ENCODE measurements around the gene MELK.

Gene MELK

DNA sequence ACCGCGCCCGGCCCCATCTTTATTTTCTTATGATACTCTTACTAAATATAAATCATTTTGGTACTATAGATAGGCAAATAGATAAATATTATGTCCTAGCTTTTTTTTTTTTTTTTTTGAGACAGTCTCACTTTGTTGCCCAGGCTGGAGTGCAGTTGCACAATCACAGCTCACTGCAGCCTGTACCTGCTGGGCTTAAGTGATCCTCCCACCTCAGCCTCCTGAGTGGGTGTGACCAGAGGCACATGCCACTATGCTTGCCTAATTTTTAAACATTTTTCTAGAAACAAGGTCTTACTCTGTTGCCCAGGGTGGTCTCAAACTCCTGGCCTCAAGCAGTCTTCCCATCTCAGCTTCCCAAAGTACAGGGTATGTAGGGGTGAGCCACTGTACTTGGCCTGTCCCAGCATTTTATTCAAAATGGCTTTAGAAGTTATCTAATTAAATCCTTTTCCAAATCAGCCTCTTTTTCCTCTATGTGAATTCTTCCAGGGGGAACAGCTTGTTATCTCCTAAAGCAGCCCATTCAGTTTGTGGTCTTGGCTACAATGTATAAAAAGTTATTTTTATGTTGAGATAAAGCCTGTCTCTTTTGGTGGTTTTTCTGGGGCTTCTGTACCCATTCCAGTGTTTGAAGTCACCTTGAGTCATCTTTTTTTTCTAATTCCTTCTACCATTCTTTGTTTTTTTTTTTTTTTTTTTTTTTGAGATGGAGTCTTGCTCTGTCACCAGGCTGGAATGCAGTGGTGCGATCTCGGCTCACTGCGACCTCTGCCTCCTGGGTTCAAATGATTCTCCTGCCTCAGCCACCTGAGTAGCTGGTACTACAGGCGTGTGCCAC lies 12.1 kb downstream of the MELK start:
- DNase-seq: no peak

DNA sequence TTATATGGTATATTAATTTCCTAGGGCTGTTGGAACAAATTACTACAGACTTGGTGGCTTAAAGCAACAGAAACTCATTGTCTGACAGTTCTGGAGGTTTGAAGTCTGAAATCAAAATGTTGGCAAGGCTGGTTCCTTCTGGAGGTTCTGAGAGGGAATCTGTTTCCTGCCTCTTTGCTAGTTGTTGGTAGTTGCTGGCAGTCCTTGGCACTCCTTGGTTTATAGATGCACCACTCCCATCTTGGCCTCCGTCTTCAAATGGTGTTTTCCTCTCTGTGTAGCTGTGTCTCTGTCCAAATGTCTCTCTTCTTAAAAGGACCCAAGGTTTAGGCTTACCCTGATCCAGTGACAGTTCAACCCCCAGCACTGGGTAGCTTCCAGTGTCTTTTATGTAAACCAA lies 17.5 kb downstream of the MELK start:
- DNase-seq: no peak

DNA sequence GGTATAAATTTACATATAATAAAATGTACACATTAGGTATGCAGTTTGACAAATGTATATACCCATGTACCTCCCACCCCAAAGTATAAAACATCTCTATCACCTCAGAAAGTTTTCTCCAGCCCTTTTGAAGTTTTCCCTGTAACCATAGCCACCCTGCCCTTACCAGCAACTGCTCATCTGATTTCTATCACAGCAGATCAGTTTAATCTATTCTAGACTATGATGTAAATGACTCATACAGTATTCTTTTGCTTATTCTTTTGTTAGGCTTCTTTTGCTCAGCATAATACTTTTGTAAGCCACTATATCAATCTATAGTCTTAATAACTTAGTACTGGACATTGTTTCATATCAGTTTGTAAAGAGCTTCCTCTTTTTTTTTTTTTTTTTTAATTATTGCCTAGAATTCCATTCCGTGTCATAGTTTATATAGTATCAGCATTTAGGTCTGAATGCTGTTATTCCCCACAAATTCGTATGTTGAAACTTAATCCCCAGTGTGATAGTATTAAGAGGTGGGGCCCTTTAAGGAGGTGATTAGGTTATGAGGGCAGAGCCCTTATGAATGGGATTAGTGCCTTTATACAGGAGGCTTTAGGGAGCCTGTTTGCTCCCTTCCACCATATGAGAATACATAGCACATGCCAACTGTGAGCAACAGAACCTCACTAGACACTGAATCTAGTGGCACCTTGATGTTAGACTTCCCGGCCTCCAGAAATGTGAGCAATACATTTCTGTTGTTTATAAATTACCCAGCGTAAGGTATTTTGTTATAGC lies 20.3 kb downstream of the MELK start:
- DNase-seq: no peak

DNA sequence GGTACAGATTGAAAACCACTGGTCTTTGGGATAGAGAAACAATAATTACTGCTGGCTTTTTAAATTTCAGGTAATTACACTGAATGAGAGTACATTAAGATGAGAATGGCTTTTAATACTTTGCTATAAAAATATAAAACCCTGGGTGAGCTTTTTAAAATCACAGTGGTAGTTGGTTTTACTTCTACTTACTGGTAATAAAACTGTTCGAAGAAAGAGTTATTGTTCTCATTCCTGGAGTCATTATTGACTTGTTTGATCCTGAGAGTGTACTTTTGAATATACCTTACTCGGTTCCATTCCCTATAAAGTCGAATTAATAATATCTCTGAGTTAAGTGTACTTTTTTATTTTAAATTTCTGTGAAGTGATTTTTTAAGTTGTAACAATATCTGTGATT lies 21.5 kb downstream of the MELK start:
- no peak for DNase-seq

DNA sequence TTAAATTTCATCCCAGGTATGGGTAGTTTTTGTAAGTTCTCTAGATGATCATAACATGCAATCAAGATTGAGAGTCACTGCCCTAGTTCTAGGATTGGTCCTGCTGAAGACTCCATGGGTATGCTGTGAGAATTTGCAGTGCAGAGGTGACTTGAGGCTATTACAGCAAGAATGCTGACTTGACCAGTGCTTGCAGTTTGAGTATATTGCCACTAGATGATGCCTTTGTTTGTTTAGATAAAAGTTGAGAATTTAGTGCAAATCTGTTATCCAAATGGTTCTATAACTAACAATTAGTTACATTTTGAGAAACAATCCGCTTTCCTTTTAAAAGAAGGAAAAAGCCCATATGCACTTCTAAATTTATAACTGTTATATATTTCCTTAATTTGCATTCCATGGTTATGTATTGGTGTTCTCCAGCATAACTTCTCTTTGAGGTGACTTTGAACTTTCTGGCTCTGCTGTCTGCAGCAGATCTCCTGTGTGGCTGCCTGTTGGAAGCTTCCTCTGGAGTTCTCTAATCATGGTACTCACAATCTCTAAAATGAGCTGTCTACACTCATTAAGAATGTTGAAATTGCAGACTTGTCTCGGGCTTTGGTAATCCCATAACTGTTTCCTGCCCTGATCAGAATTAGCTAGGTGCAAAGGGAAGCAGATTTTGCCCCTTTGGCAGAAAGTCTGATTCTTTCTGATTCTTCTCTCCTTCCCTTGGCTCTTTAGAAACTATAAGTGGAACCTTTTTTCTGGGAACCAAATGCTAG lies 24.9 kb downstream of the MELK start:
- no peak for DNase-seq

DNA sequence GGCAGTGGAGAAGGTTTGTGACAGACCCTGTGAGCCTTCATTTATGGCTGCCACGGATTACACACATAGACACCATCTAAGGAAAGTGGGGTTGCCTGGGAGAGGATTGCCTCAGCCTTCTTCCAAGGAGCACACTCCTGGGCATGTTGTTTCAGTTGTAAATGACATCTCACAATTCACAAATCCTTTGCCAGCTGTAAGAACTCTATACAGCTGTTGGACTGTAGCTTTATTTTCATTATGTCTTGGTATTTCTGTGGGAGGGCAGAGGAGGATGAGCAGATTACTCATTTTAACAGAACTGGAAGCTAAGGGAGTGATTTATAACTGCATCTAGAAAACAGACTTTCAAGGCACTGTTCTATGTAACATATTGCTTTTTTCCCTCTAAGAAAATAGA lies 25.6 kb downstream of the MELK start:
- DNase-seq: no peak

DNA sequence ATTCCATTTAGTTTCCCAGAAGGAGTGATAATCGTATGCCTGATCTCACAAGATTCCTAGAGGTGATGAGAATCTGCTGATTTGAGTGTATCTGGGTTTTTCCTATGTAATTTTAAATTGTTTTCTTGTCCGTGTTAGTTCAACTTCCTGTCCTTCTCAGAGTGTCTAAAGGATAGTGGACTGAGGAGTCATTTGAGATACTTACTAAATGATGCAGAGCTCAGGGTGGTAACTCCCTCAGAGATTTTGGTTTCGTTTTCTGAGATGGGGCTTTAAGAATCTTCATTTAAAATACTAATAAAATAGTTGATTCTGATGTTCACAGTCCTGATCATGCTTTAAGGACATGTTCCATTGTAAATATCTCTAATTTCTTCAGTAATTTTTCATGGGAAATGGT lies 30.3 kb downstream of the MELK start:
- DNase-seq: no peak

DNA sequence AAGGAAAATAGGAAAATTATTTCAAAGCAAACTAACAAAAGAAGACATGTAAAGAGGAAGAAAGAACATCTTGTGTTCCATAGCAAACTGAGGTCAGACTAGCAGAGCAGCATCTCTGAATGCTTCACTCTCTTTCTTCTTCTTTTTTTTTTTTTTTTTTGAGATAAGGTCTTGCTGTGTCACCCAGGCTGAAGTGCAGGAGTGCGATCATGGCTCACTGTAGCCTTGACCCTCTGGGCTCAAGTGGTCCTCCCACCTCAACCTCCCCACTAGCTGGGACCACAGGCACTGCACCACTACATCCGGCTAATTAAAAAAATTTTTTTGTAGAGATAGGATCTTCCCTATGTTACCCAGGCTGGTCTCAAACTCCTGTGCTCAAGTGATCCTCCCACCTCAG lies 36.6 kb downstream of the MELK start:
- no peak for DNase-seq

DNA sequence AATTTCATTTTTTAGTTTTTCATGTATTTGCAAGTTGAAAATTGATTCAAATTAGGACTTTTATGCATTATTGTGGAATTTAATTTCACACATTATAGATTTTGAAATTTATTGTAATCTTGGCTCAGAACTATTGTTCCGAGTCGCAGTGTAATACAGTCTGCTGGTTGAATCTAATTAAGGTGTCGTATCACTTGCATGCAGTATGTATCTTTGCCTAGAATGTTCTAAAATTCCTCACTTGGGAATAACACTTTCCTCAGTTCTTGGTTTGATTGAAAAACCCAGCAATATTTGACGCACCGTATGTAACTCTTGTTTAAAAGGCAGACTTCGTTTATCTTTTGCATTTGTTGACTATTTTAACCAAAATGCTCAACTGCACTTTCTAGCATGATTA lies 49.4 kb downstream of the MELK start:
- no peak for DNase-seq

DNA sequence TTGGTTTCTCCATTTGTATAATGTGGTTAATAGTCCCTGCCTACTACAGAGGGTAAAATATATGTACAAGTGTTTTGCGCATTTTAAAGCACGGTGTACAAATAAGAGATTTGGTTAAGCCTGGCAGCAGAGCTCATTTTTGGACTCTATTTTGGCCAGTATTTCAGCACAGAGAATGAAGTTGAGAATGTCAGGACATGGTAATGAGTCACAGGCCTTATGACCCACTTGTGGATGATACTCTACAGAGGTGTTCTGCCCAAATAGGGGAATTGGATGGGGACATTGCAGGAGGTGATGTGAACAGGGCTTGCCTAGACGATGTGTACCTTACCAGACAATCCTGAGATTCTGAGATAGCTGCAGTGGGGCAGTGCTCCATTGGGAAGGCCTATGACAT lies 50.6 kb downstream of the MELK start:
- DNase-seq: no peak

DNA sequence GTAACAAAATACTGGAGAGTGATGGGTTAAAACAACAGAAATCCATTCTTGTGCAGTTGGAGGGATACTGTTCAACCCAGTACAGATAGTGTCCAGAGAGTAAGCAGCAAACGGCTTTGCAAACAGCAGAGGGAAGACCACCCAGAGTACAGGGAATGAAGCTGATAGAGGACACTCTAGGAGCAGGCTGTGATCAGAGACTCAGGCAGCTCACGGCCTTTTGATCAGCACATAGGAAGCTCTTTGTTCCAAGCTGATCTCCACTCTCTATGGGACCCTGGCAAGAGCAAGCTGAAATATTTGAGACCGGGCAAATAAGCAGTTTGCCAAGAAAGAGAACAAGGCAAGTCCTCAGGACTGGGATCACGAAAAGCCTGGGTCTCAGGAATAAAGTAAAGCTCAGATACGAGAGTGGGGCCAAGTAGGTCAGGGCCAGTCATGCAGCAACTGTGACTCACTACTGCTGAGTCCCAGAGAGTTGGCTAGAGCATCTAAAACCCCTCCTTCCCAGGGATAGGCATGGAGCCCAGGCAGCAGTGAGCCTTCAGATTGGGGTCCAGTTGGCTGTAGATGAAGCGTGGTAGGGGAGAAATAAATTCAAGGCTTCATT lies 52.4 kb downstream of the MELK start:
- DNase-seq: peak; percentile 65

DNA sequence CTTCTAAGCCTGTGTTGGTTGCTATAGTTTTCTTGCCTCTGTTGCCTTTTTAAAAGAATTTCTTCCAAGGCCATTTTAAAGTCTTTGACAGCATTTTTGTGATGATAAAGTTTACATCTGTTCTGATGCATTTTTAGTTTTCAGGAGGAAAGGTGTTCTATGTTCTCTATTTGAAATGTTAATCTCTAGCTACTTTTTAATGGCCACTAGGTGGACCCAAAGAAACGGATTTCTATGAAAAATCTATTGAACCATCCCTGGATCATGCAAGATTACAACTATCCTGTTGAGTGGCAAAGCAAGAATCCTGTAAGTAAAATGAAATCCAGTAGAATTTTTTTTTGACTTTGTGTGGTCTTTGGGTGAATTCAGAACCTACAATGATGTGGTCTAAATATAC lies 60.2 kb downstream of the MELK start:
- DNase-seq: no peak

DNA sequence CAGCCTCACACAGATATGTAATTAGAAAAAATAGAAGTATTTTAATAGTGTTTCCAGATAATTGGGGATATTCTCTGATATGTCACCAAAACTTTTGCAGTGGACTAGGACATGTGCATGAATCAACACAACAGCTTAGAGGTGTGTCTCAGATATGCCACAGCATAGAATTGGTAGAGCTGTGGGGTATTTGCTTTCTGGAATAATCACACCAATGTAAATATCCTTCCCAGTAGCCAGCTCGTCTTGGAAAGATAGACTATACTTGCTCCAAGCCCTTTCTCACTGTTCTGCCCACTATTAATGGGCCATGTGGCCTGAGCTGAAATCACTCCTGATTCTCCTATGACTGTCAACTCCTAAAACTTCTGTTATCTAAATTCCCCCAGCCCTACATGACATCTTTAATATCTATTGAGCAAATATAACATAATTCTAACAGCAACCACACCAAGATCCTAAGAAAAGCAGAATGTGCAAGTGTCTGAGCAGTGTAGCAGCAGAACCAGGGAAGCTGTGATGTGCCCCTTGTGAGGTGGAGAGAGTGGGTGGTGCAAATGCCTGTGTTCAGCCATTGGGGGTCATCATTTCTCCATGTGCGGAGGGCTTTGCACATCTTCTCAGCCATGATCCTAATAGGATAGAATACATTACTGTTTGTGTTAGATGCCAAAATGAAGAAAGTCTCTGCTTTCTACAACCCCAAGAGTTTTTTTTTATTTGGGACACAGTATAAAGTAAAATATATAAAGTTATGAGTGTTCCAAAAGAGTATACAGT lies 65.0 kb downstream of the MELK start:
- no peak for DNase-seq

DNA sequence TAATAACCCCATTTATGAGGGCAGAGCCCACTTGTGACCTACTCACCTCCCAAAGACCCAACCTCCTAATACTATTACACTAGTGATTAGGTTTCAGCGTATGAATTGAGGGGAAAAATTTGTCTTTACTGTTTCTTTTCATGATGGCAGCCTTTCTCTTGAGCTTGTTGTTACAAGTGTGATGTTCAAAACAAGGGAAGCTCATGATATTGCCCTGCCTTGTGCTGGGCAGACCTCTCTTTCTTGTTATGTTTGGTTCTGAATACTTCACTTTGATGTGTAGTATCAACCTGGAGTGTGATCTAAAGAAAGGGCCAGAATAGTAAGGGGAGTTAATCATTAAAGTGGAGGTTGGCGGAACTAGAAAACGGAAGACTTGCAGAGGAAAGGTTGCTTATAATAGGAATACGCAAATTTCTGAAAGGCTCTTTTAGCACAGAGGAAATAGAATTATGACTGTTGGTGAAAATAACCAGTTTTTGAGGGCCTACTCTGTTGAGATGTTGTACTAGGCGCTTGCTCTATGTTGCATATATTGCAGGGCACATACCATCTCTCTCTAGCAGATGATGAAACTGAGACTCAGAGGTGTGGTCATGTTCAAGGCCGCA lies 68.2 kb downstream of the MELK start:
- DNase-seq: no peak

DNA sequence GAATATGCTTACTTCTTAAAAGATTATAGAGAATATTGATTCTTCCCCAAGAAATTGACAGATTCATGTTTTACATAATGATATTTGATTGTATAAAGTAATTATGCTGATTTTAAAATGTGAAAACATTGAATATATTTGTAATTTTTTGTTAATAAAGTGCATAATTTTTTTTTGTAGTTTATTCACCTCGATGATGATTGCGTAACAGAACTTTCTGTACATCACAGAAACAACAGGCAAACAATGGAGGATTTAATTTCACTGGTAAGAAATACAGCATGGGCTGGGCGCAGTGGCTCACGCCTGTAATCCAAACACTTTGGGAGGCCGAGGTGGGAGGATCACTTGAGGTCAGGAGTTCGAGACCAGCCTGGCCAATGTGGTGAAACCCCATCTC lies 70.1 kb downstream of the MELK start:
- DNase-seq: no peak

DNA sequence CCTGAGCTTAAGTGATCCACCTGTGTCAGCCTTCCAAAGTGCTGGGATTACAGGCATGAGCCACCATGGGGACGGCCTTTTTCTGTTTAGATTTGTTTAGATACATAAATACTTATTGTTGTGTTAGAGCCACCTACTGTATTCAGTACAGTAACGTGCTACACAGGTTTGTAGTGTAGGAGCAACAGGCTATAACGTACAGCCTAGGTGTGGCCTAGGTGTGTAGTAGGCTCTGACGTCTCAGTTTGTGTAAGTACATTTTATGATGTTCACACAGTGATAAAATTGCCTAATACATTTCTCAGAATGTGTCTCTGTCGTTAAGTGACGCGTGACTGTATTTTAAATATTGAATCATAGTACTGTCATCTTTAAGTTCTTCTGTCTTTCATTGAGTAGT lies 84.1 kb downstream of the MELK start:
- no peak for DNase-seq

DNA sequence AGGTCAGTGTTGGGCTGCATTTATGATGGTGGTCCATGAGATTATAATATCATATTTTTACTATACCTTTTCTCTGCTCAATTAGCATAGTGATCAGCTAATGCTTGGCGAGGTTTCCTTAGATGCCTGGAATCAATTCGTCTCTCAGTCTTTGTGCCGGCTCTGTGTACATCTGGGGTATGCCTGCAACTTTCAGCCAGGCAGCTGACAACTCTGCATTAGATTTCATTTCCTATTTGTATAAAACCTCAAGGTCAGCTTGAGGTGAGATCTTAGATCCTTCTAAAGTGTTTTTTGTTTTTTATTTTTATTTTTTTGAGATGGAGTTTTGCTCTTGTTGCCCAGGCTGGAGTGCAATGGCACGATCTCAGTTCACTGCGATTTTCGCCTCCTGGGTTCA lies 86.8 kb downstream of the MELK start:
- no peak for DNase-seq

DNA sequence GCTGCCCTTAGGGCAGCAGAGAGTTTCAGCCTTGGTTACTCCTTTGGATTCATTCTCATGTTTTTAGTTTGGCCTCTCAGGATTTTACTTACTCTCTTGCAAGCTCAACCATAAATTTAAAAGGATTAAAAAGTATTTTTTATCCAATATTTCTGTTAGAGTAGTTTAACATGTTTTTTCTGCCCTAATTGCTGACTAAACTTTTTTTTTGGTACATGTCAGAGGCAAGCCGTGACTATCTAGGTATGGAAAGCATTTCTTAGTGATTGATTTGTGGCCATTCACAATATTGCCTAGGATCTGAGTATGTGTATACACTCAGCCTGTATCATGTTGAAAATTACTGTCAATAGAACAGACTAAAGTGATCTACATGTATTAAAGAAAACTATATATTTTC lies 92.1 kb downstream of the MELK start:
- no peak for DNase-seq

DNA sequence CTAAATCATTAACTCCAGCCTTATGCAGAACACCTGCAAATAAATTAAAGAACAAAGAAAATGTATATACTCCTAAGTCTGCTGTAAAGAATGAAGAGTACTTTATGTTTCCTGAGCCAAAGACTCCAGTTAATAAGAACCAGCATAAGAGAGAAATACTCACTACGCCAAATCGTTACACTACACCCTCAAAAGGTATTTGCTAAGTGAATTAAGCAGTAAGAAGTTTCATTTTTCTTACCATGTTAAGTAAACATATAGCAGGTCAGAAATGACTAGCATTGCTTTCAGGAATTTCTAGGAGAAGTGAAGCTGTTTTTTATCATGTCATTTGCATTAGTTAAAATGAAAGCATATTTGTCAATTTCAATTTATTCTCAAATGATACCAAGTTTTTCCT lies 92.7 kb downstream of the MELK start:
- DNase-seq: no peak

DNA sequence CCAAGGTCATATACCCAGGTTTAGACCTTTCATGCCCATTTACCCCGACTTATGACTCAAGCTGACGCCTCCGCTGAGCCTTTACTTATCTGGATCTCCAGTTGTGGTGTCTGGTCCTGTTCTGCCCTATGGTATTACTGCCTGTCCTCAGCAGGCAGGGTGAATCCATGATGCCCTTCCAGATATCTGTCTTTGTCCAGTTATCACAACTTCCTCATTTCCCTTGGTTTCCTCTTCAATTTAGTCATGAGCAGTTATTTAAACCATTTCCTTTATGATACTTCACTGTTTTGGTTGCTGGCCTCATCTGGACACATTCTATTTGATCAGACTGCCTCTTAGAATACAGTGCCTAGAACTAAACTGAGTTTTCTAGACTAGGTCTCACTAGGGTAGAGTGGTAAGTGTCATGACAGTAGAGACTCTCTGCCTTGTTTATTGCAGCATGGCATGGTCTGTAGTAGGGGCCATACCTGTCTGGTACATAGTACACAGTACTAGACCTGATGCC lies 93.3 kb downstream of the MELK start:
- no peak for DNase-seq

DNA sequence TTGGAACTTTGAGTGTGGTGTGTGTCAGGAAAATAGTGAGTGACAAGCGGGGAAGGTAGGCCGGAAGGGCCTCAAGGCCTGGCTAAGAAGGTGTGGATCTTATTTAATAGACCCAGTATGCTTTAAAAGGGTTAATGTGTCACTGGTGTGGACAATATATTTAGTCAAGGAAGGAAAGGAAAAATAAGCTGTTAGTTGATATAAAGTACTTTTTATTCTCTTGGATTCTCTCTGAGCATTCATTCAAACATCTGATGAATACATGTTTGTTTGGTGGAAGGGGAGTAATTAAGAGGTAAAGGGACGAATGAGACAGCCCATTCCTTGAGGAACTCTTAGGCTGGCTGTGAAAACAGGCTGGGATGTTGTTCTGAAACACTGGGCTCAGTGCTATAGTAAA lies 98.9 kb downstream of the MELK start:
- no peak for DNase-seq

DNA sequence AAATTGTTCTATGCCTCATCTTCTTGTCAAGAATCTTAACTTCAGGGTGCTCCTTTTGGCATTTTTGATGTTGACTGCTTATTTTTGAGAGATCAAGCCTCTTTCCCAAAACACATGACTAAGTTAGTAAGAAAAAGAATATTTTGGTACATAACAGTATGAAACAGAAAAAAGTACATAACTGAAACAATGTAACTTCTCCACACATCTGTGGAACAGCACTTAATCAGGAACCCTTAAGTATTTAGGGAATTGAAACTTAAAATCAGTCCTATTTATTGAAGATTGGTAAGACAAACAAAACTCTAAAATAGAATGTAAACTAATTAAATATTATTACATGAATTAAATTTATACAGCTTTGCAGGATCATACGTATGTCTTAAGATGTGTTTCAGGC lies 103.4 kb downstream of the MELK start:
- DNase-seq: no peak
